Upper lobe of left lung (tissue), 6 donors: ENCODE data around the gene GLRA1. TPM values are rescaled to one million over a fixed set of nuclear protein-coding genes. Genes with fewer than 3 reads are reported as not detected.

Experiments used
- ATAC-seq, 2 donors: fragments of 200-7000 bp; cut with Tn5 transposase; one replicate each; pipeline ENCODE4 v1.9.1; 2022; ENCODE audit warnings: mild to moderate bottlenecking in 2 of 2, moderate library complexity in 2 of 2; ENCODE audit not compliant: low FRiP score in 2 of 2
- DNase-seq, 2 donors: peaks; one replicate each; pipeline ENCODE4 v3.0.0-alpha.2; 2019 to 2020
- H3K27ac ChIP-seq, 4 donors: fragments of 200-600 bp; sonication (generic); one replicate each; pipeline ENCODE4 v1.5.1; 2016 to 2019
- H3K27me3 ChIP-seq, 4 donors: fragments of 200-600 bp; sonication (generic); one replicate each; pipeline ENCODE4 v1.5.1; 2017 to 2019
- H3K36me3 ChIP-seq, 4 donors: fragments of 200-600 bp; sonication (generic); one replicate each; pipeline ENCODE4 v1.5.1; 2016 to 2019
- H3K4me1 ChIP-seq, 4 donors: fragments of 200-600 bp; sonication (generic); one replicate each; pipeline ENCODE4 v1.5.1; 2018 to 2019
- H3K4me3 ChIP-seq, 4 donors: fragments of 200-600 bp; sonication (generic); one replicate each; pipeline ENCODE4 v1.5.1; 2017 to 2019; ENCODE audit warnings: mild to moderate bottlenecking in 2 of 4, moderate library complexity in 1 of 4
- H3K9me3 ChIP-seq, 4 donors: fragments of 200-600 bp; sonication (generic); one replicate each; pipeline ENCODE4 v1.5.1; 2018 to 2019
- CTCF ChIP-seq, 6 experiments: fragments of 450-650 bp in 4 of 6; fragments of 200-600 bp in 2 of 6; sonication (generic) in 2 of 6; IDR thresholded peaks; one replicate each; pipeline ENCODE4 v1.5.1; 2016 to 2019; ENCODE audit warnings: antibody characterized with exemption in 6 of 6
- EP300 ChIP-seq, 4 donors: sonication (generic); formaldehyde crosslinking; IDR thresholded peaks; one replicate each; pipeline ENCODE4 v1.5.1; 2017; ENCODE audit warnings: antibody characterized with exemption in 4 of 4, control low read depth in 2 of 4
- POLR2A ChIP-seq, 4 donors: fragments of 450-650 bp; IDR thresholded peaks; one replicate each; pipeline ENCODE4 v1.5.1; 2016 to 2017; ENCODE audit warnings: antibody characterized with exemption in 4 of 4, mild to moderate bottlenecking in 2 of 4
- POLR2AphosphoS5 ChIP-seq, 2 donors: sonication (generic); formaldehyde crosslinking; IDR thresholded peaks; one replicate each; pipeline ENCODE4 v1.5.1; 2017; ENCODE audit warnings: antibody characterized with exemption in 2 of 2
- WGBS, 2 donors: methylation state at CpG; one replicate each; pipeline ENCODE4 v1.1.5; 2017 to 2018; 5-methylcytosine and 5-hydroxymethylcytosine counted together
- total RNA-seq, 6 donors: library from RNA; depleted of rRNA in 4 of 6; stranded (reverse); fragments of >200 nt in 4 of 6; gene quantifications; one replicate each; pipeline versions ENCODE4 v1.1.0 to v1.2.1, GENCODE V29; 2016 to 2021
- donor health status: DM: no; HTN: no; CAD: no; lungs with moderate emphysema.
- donor health status: DM: no; HTN: yes; CAD: no; lungs with severe emphysema.

GLRA1 gene
- total RNA-seq, 6 donors from 2014 or later, result not detected

- ATAC-seq, result no peak
- no peaks in the 10 kb centered on the region for H3K9me3 ChIP-seq
- H3K4me3 ChIP-seq, result no peak overlapping the region
- TF ChIP-seq POLR2AphosphoS5 (IDR thresholded peaks at IDR 0.05) (no peak), EP300 (IDR thresholded peaks at IDR 0.05) (no peak), CTCF (IDR thresholded peaks at IDR 0.05) (no peak), POLR2A (IDR thresholded peaks at IDR 0.05) (no peak)
- no peaks in the 10 kb centered on the region for H3K27me3 ChIP-seq
- no peak overlapping the region for H3K27ac ChIP-seq
- no peak for DNase-seq
- H3K4me1 ChIP-seq, result no peaks in the 10 kb centered on the region
- no peaks in the 10 kb centered on the region for H3K36me3 ChIP-seq
Measured at GRCh38 chr5:151937851-151938250, 13.2 kb upstream of the GLRA1 start.

- Histone ChIP-seq H3K36me3 (no peaks in the 10 kb centered on the region), H3K9me3 (peaks cover 9 to 16% (median 11%) of the 10 kb centered on the region in 4 donors), H3K4me1 (no peaks in the 10 kb centered on the region), H3K27me3 (no peaks in the 10 kb centered on the region), H3K4me3 (no peak overlapping the region), H3K27ac (no peak overlapping the region)
- no peak for TF ChIP-seq POLR2AphosphoS5 (IDR thresholded peaks at IDR 0.05)
- no peak for TF ChIP-seq CTCF (IDR thresholded peaks at IDR 0.05)
- TF ChIP-seq EP300 (IDR thresholded peaks at IDR 0.05), result no peak
- TF ChIP-seq POLR2A (IDR thresholded peaks at IDR 0.05), result no peak
- DNase-seq, result no peak
- no peak for ATAC-seq
- WGBS, 2 donors, result 50 to 54% methylated on average over 3 of the region's 3 CpGs
Measured at GRCh38 chr5:151935135-151935695, 10.6 kb upstream of the GLRA1 start.

- Histone ChIP-seq H3K27ac (no peak overlapping the region), H3K4me3 (no peak overlapping the region), H3K36me3 (no peaks in the 10 kb centered on the region), H3K27me3 (no peaks in the 10 kb centered on the region), H3K9me3 (peaks cover 9 to 16% (median 11%) of the 10 kb centered on the region in 4 donors), H3K4me1 (no peaks in the 10 kb centered on the region)
- ATAC-seq, result no peak
- no peak for DNase-seq
- TF ChIP-seq POLR2A (IDR thresholded peaks at IDR 0.05) (no peak), POLR2AphosphoS5 (IDR thresholded peaks at IDR 0.05) (no peak), EP300 (IDR thresholded peaks at IDR 0.05) (no peak), CTCF (IDR thresholded peaks at IDR 0.05) (no peak)
- WGBS, 2 donors, result 79 to 80% methylated on average over 2 of the region's 2 CpGs
Measured at GRCh38 chr5:151931260-151931659, 6.6 kb upstream of the GLRA1 start.

GRCh38 chr5:151926188-151926587, 1.5 kb upstream of the GLRA1 start:
- WGBS, 2 donors, result 44 to 49% methylated on average over 3 of the region's 3 CpGs
- no peak overlapping the region for H3K27ac ChIP-seq
- no peaks in the 10 kb centered on the region for H3K27me3 ChIP-seq
- no peak for DNase-seq
- TF ChIP-seq POLR2A (IDR thresholded peaks at IDR 0.05), result no peak
- no peak for TF ChIP-seq POLR2AphosphoS5 (IDR thresholded peaks at IDR 0.05)
- no peak for TF ChIP-seq EP300 (IDR thresholded peaks at IDR 0.05)
- TF ChIP-seq CTCF (IDR thresholded peaks at IDR 0.05), result no peak
- ATAC-seq, result no peak
- no peak overlapping the region for H3K4me3 ChIP-seq
- H3K36me3 ChIP-seq, result no peaks in the 10 kb centered on the region
- H3K4me1 ChIP-seq, result no peaks in the 10 kb centered on the region
- H3K9me3 ChIP-seq, result peaks cover under 1 to 5% (median 2%) of the 10 kb centered on the region in 4 donors

GRCh38 chr5:151925340-151925739, 689 bp upstream of the GLRA1 start:
- no peak for ATAC-seq
- WGBS, 2 donors, result 20 to 22% methylated on average over 16 of the region's 16 CpGs

More at GRCh38 chr5:151925340-151925739, 689 bp upstream of the GLRA1 start:
- Histone ChIP-seq H3K27me3 (no peaks in the 10 kb centered on the region), H3K4me1 (no peaks in the 10 kb centered on the region), H3K27ac (no peak overlapping the region), H3K9me3 (no peaks in the 10 kb centered on the region), H3K36me3 (no peaks in the 10 kb centered on the region), H3K4me3 (no peak overlapping the region)
- DNase-seq, result no peak
- TF ChIP-seq EP300 (IDR thresholded peaks at IDR 0.05) (no peak), CTCF (IDR thresholded peaks at IDR 0.05) (no peak), POLR2A (IDR thresholded peaks at IDR 0.05) (no peak), POLR2AphosphoS5 (IDR thresholded peaks at IDR 0.05) (no peak)
